ENCODE data around the gene PCCA.
"Not testable (repeated sequence)": the region's sequence is repeated elsewhere in the genome, so short reads cannot be mapped to it uniquely, and the experiment has no call there.

The PCCA gene

GRCh38 chr13:100059827-100060226, 29.1 kb upstream of the PCCA start:
- in situ Hi-C loops (cut with MboI; ENCODE audit: low sequenced_read_pairs, unreplicated experiment) = no loop called here
- DNase-seq (ENCODE audit: low spot score) = no peak
- TF ChIP-seq, protein P1, sequence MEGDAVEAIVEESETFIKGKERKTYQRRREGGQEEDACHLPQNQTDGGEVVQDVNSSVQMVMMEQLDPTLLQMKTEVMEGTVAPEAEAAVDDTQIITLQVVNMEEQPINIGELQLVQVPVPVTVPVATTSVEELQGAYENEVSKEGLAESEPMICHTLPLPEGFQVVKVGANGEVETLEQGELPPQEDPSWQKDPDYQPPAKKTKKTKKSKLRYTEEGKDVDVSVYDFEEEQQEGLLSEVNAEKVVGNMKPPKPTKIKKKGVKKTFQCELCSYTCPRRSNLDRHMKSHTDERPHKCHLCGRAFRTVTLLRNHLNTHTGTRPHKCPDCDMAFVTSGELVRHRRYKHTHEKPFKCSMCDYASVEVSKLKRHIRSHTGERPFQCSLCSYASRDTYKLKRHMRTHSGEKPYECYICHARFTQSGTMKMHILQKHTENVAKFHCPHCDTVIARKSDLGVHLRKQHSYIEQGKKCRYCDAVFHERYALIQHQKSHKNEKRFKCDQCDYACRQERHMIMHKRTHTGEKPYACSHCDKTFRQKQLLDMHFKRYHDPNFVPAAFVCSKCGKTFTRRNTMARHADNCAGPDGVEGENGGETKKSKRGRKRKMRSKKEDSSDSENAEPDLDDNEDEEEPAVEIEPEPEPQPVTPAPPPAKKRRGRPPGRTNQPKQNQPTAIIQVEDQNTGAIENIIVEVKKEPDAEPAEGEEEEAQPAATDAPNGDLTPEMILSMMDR (IDR thresholded peaks at IDR 0.05; ENCODE audit: borderline replicate concordance, control extremely low read depth, extremely low read depth, insufficient read depth, missing control alignments) = no peak

DNA sequence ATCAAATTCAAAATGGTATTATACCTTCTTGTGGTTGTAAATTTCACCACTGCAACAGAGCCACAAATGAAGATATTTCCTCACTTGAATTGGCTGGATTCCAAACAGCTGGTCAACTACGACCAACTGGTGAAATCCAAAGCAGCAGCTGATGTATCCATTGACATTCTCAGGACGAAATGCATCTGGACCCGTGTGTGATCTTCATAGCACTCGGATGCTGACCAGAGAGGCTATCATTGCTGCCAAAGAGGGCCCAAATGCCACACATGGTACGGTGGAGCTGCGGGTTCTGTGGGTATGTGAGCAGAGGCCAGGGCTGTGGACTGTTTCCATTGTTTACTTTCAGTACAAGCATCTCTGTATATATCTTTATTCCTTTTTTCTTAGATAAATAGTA, 25.6 kb upstream of the PCCA start:
- in situ Hi-C loops (cut with MboI; ENCODE audit: low sequenced_read_pairs, unreplicated experiment) = no loop called here
- no peak for DNase-seq (ENCODE audit: low spot score)
- TF ChIP-seq, protein P1 (IDR thresholded peaks at IDR 0.05; ENCODE audit: borderline replicate concordance, control extremely low read depth, extremely low read depth, insufficient read depth, missing control alignments) = no peak

- TF ChIP-seq, protein P1 (IDR thresholded peaks at IDR 0.05; ENCODE audit: borderline replicate concordance, control extremely low read depth, extremely low read depth, insufficient read depth, missing control alignments) = no peak
- no peak for DNase-seq (ENCODE audit: low spot score)
- in situ Hi-C loops (cut with MboI; ENCODE audit: low sequenced_read_pairs, unreplicated experiment) = no loop called here
Measured at GRCh38 chr13:100063906-100064305, 25.0 kb upstream of the PCCA start.

- in situ Hi-C loops (cut with MboI; ENCODE audit: low sequenced_read_pairs, unreplicated experiment) = no loop called here
- TF ChIP-seq, protein P1 (IDR thresholded peaks at IDR 0.05; ENCODE audit: borderline replicate concordance, control extremely low read depth, extremely low read depth, insufficient read depth, missing control alignments) = no peak
- DNase-seq (ENCODE audit: low spot score) = no peak
Measured at GRCh38 chr13:100068133-100068931, 20.6 kb upstream of the PCCA start.

DNA sequence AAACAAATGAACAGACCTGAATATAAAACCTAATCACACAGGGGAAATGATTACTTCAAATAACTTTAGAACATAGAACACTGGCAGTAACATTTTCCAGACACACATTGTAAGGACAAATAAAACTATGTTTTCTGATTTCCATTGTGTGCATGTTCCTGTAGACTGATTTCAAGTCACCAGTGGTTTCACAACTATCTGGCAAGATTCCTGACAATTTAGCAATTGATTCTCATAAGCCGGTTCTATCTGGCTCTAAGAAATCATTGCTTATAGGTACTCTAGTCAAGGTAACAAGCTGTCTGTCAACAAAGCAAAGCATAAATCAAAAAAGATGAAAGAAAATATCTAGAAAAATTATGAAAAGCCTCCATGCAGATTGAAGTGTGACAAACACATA, 19.6 kb upstream of the PCCA start:
- in situ Hi-C loops (cut with MboI; ENCODE audit: low sequenced_read_pairs, unreplicated experiment) = no loop called here

DNA sequence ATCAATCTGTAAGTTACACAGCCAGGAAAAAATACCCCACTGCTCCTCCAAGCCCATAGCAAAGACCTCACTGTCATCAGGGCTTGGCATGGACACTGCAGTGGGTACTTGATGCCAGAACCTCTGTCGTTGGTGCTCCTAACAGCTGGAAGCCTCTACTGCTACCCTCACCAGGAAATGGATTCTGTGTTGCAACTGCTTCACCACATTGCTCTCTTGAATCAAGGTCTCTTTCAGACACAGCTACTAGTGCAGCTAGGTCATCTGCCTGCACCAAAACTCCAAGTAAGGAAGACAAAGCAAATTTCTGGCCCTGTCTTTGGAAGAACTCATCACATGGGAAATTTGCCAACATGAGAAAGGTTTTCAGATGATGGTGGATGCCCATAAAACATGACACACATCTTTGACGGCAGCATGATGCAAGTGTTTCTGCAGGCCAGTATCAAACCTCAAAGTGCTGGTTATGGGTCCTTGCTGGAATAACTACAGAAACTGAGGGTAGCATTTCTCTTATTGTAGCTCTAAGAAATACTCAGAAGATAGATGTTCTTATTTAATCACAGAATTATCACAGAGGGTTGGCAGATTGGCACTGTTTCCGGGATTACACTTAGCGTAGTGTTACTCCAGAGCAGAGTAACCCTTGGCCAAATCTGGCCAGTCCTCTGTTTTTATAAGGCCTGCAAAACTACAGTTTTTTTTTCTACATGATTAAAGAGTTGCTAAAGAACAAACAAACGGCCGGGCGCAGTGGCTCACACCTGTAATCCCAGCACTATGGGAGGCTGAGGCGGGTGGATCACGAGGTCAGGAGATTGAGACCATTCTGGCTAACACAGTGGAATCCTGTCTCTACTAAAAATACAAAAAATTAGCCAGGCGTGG, 12.9 kb upstream of the PCCA start:
- in situ Hi-C loops (cut with MboI; ENCODE audit: low sequenced_read_pairs, unreplicated experiment) = no loop called here
- TF ChIP-seq, protein P1 (IDR thresholded peaks at IDR 0.05; ENCODE audit: borderline replicate concordance, control extremely low read depth, extremely low read depth, insufficient read depth, missing control alignments) = no peak
- no peak for DNase-seq (ENCODE audit: low spot score)

More for the DNA sequence above, 19.6 kb upstream of the PCCA start:
- TF ChIP-seq, protein P1 (IDR thresholded peaks at IDR 0.05; ENCODE audit: borderline replicate concordance, control extremely low read depth, extremely low read depth, insufficient read depth, missing control alignments) = no peak
- no peak for DNase-seq (ENCODE audit: low spot score)

- in situ Hi-C loops (cut with MboI; ENCODE audit: low sequenced_read_pairs, unreplicated experiment); DNase-seq (ENCODE audit: low spot score): not testable (repeated sequence)
Measured at GRCh38 chr13:100079003-100079402, 9.9 kb upstream of the PCCA start.

DNA sequence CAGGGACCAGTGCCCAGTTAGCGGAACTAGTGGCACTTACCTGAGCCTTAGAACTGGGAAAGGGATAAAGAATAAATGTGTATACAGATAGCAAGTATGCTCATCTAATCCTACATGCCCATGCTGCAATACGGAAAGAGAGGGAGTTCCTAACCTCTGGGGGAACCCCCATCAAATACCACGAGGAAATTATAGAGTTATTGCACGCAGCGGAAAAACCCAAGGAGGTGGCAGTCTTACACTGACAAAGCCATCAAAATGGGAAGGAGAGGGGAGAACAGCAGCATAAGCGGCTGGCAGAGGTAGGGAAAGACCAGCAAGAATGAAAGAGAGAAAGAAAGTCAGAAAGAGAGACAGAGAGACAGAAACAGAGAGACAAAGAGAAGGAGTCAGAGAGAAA, 5.5 kb upstream of the PCCA start:
- in situ Hi-C loops (cut with MboI; ENCODE audit: low sequenced_read_pairs, unreplicated experiment); DNase-seq (ENCODE audit: low spot score): not testable (repeated sequence)

All from GM13976 (cell line).